HepG2 (cell line): ENCODE measurements around the gene BSND. TPM values are rescaled to one million over a fixed set of nuclear protein-coding genes. Genes with fewer than 3 reads are reported as not detected.

Experiments used
- BCLAF1 ChIP-seq: fragments of 450-650 bp; IDR thresholded peaks from 2 replicates; pipeline ENCODE4 v1.6.1; 2017; ENCODE audit warnings: mild to moderate bottlenecking
- DDIT3 ChIP-seq: sonication (generic); formaldehyde crosslinking; IDR thresholded peaks from 2 replicates; pipeline ENCODE4 v1.4.0; 2020; ENCODE audit warnings: mild to moderate bottlenecking, missing genetic modification reagents
- EED ChIP-seq: sonication (generic); formaldehyde crosslinking; IDR thresholded peaks from 2 replicates; pipeline ENCODE4 v1.5.0; 2020; ENCODE audit warnings: mild to moderate bottlenecking, missing genetic modification reagents
- ERF ChIP-seq: IDR thresholded peaks from 2 replicates; pipeline ENCODE4 v1.6.1; 2018; ENCODE audit warnings: missing biosample characterization, missing genetic modification reagents
- FOXM1 ChIP-seq: sonication (generic); formaldehyde crosslinking; IDR thresholded peaks from 2 replicates; pipeline ENCODE4 v1.5.0; 2020; ENCODE audit warnings: missing genetic modification reagents
- GATAD1 ChIP-seq: IDR thresholded peaks from 2 replicates; pipeline ENCODE4 v1.6.1; 2016; ENCODE audit warnings: missing genetic modification reagents, missing compliant biosample characterization
- HNRNPK ChIP-seq: fragments of 200-400 bp; formaldehyde crosslinking; IDR thresholded peaks from 2 replicates; pipeline ENCODE4 v1.6.1; 2018; ENCODE audit warnings: low read length, low read depth, moderate library complexity, mild to moderate bottlenecking; ENCODE audit not compliant: poor library complexity, severe bottlenecking
- IKZF4 ChIP-seq: sonication (generic); formaldehyde crosslinking; IDR thresholded peaks from 2 replicates; pipeline ENCODE4 v1.5.1; 2020; ENCODE audit warnings: borderline replicate concordance, mild to moderate bottlenecking, low read depth, missing genetic modification reagents; ENCODE audit errors: not compliant biosample characterization
- MEF2D ChIP-seq: sonication (generic); formaldehyde crosslinking; IDR thresholded peaks from 2 replicates; pipeline ENCODE4 v1.5.1; 2020; ENCODE audit warnings: mild to moderate bottlenecking, missing genetic modification reagents
- NFKB2 ChIP-seq: sonication (generic); formaldehyde crosslinking; IDR thresholded peaks from 2 replicates; pipeline ENCODE4 v1.4.0; 2020; ENCODE audit warnings: missing genetic modification reagents, borderline replicate concordance
- NPAS2 ChIP-seq: sonication (generic); formaldehyde crosslinking; IDR thresholded peaks from 2 replicates; pipeline ENCODE4 v1.8.0; 2022; ENCODE audit warnings: mild to moderate bottlenecking, missing genetic modification reagents, borderline replicate concordance
- PITX1 ChIP-seq: sonication (generic); formaldehyde crosslinking; IDR thresholded peaks from 2 replicates; pipeline ENCODE4 v1.5.1; 2020; ENCODE audit warnings: mild to moderate bottlenecking, missing genetic modification reagents
- PRDM4 ChIP-seq: sonication (generic); formaldehyde crosslinking; IDR thresholded peaks from 2 replicates; pipeline ENCODE4 v1.9.0; 2021; ENCODE audit warnings: missing genetic modification reagents, borderline replicate concordance
- SETDB1 ChIP-seq: sonication (generic); formaldehyde crosslinking; IDR thresholded peaks from 2 replicates; pipeline ENCODE4 v1.5.1; 2020; ENCODE audit warnings: missing genetic modification reagents, mild to moderate bottlenecking, borderline replicate concordance
- TCF7L2 ChIP-seq: IDR thresholded peaks from 2 replicates; pipeline ENCODE4 v1.6.1; 2011; ENCODE audit warnings: mild to moderate bottlenecking, low read depth, low read length, moderate library complexity
- THAP8 ChIP-seq: sonication (generic); formaldehyde crosslinking; IDR thresholded peaks from 2 replicates; pipeline ENCODE4 v1.5.1; 2020; ENCODE audit warnings: missing genetic modification reagents, mild to moderate bottlenecking, borderline replicate concordance
- ZBTB3 ChIP-seq: sonication (generic); formaldehyde crosslinking; IDR thresholded peaks from 2 replicates; pipeline ENCODE4 v1.4.0; 2020; ENCODE audit warnings: low read depth, mild to moderate bottlenecking, moderate library complexity, missing genetic modification reagents, borderline replicate concordance
- ZBTB38 ChIP-seq: sonication (generic); formaldehyde crosslinking; IDR thresholded peaks from 2 replicates; pipeline ENCODE4 v1.5.1; 2020; ENCODE audit warnings: mild to moderate bottlenecking, missing genetic modification reagents
- ZMYM2 ChIP-seq: sonication (generic); formaldehyde crosslinking; IDR thresholded peaks from 2 replicates; pipeline ENCODE4 v1.8.0; 2022; ENCODE audit warnings: mild to moderate bottlenecking, missing genetic modification reagents
- ZNF580 ChIP-seq: IDR thresholded peaks from 2 replicates; pipeline ENCODE4 v1.6.1; 2016; ENCODE audit warnings: low read depth, borderline replicate concordance
- ZNF605 ChIP-seq: sonication (generic); formaldehyde crosslinking; IDR thresholded peaks from 2 replicates; pipeline ENCODE4 v1.8.0; 2022; ENCODE audit warnings: mild to moderate bottlenecking, missing genetic modification reagents
- ZNF761 ChIP-seq: sonication (generic); formaldehyde crosslinking; conservative IDR thresholded peaks from 2 replicates; pipeline ENCODE4 v1.4.0; 2020; ENCODE audit warnings: mild to moderate bottlenecking, missing genetic modification reagents
- ZNF879 ChIP-seq: sonication (generic); formaldehyde crosslinking; IDR thresholded peaks from 2 replicates; pipeline ENCODE4 v1.8.1; 2023; ENCODE audit warnings: missing genetic modification reagents
- polyA plus RNA-seq, 8 experiments: library from polyadenylated mRNA; depleted of rRNA in 3 of 8; stranded (reverse) in 7 of 8; unstranded in 1 of 8; fragments of >200 nt; fragmentation: Illumina TruSeq in 4 of 8; extraction: Trizol in 4 of 8; gene quantifications; 2 replicates each; pipeline versions ENCODE4 v1.2.1 to v1.2.3, GENCODE V29; 2011 to 2016; ENCODE audit warnings: low read depth in 4 of 8, missing spikeins in 1 of 8, mixed read lengths in 1 of 8; ENCODE audit not compliant: insufficient read depth in 1 of 8
- total RNA-seq, 5 experiments: library from RNA; depleted of rRNA; stranded (reverse); fragments of >200 nt; fragmentation: Illumina TruSeq; extraction: Trizol; gene quantifications; 2 replicates each; pipeline ENCODE4 v1.2.3, GENCODE V29; 2016; ENCODE audit warnings: low read depth in 1 of 5

The BSND gene
- total and polyA plus RNA-seq, 2 of the 13 experiments (the other 11 are each of a cell fraction or from before 2014, with no cell fraction given) = not detected

- peak; percentile 90 for TF ChIP-seq IKZF4 (CRISPR knock-in tag)
- TF ChIP-seq BCLAF1 = no peak
- TF ChIP-seq FOXM1 = 0 out of 2 replicates have a peak, but pooled peaks have one; percentile 70
- TF ChIP-seq GATAD1 (CRISPR knock-in tag) = peak; percentile 32; the same call in 1 of the 2 replicates
- TF ChIP-seq ZBTB3 (CRISPR knock-in tag) = 0 out of 2 replicates have a peak, but pooled peaks have one; percentile 67
- peak; percentile 80 for TF ChIP-seq ZMYM2 (CRISPR knock-in tag)
- no peak; the same call in 1 of the 2 replicates for TF ChIP-seq ZBTB38 (CRISPR knock-in tag)
- TF ChIP-seq HNRNPK = no peak
- TF ChIP-seq NPAS2 (CRISPR knock-in tag) = no peak
- peak; percentile 84 for TF ChIP-seq ERF (CRISPR knock-in tag)
- TF ChIP-seq ZNF879 (CRISPR knock-in tag) = 0 out of 2 replicates have a peak, but pooled peaks have one; percentile 1
- peak; percentile 81; the same call in 1 of the 2 replicates for TF ChIP-seq NFKB2 (CRISPR knock-in tag)
- TF ChIP-seq DDIT3 = no peak
- TF ChIP-seq MEF2D (CRISPR knock-in tag) = peak; percentile 89
- TF ChIP-seq TCF7L2 = no peak
- TF ChIP-seq EED (CRISPR knock-in tag) = peak; percentile 60
- TF ChIP-seq THAP8 (CRISPR knock-in tag) = peak; percentile 95; the same call in 1 of the 2 replicates
- TF ChIP-seq PITX1 = peak; percentile 86
- peak; percentile 95; the same call in 1 of the 2 replicates for TF ChIP-seq ZNF580 (CRISPR knock-in tag)
- peak; percentile 75; the same call in 1 of the 2 replicates for TF ChIP-seq ZNF761 (CRISPR knock-in tag)
- peak; percentile 92 for TF ChIP-seq ZNF605 (CRISPR knock-in tag)
- 0 out of 2 replicates have a peak, but pooled peaks have one; percentile 70 for TF ChIP-seq PRDM4 (CRISPR knock-in tag)
- no peak for TF ChIP-seq SETDB1 (CRISPR knock-in tag)
Measured at GRCh38 chr1:55039342-55040082, 40.8 kb downstream of the BSND start, which contains the start of gene PCSK9 (continued).
